Measurements from ENCODE around the gene HSPA1B. TPM values are rescaled to one million over a fixed set of nuclear protein-coding genes. Genes with fewer than 3 reads are reported as not detected.
A peak's percentile ranks its signal among the peaks of the same experiment; 100 is the strongest.
"Not testable (repeated sequence)": the region's sequence is repeated elsewhere in the genome, so short reads cannot be mapped to it uniquely, and the experiment has no call there.

HSPA1B gene
- polyA plus RNA-seq, 12 donors = 28.3 to 1,034 (median 49.7) TPM

- DNase-seq = peak; percentile 73
Measured at GRCh38 chr6:31822036-31822821, 5.3 kb upstream of the HSPA1B start.

- not testable (repeated sequence) for DNase-seq
Measured at GRCh38 chr6:31823592-31824196, 3.8 kb upstream of the HSPA1B start.

- no peak for DNase-seq
Measured at GRCh38 chr6:31825553-31825952, 2.0 kb upstream of the HSPA1B start.

DNA sequence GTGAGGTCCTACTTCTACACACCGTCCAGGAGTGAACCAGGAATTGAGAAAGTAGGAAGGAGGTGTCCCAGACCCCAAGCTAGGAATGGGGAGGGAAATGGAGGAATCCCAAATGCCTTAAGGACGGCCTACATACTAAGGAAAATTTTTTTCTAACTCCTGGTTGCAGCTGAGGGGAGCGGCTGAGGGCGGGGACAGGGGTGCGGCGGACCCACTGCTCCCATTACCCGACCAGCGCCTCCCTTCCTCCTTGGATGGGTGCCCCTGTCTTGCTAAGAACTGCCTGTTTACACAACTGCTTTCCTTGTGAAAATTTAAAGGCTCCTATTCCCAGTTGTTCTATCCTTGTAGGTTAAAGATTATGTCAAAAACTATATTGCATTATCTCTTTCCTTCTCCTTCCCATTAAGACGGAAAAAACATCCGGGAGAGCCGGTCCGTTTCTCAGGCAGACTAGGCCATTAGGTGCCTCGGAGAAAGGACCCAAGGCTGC is 699 bp upstream of the HSPA1B start:
- peak; percentile 93 for DNase-seq

- peak; percentile 60 for DNase-seq
Measured at GRCh38 chr6:31829633-31830283, 2.2 kb downstream of the HSPA1B start.

GRCh38 chr6:31830886-31831335 is 3.4 kb downstream of the HSPA1B start:
- DNase-seq = no peak

GRCh38 chr6:31831350-31832215 is 4.0 kb downstream of the HSPA1B start:
- no peak for DNase-seq

DNA sequence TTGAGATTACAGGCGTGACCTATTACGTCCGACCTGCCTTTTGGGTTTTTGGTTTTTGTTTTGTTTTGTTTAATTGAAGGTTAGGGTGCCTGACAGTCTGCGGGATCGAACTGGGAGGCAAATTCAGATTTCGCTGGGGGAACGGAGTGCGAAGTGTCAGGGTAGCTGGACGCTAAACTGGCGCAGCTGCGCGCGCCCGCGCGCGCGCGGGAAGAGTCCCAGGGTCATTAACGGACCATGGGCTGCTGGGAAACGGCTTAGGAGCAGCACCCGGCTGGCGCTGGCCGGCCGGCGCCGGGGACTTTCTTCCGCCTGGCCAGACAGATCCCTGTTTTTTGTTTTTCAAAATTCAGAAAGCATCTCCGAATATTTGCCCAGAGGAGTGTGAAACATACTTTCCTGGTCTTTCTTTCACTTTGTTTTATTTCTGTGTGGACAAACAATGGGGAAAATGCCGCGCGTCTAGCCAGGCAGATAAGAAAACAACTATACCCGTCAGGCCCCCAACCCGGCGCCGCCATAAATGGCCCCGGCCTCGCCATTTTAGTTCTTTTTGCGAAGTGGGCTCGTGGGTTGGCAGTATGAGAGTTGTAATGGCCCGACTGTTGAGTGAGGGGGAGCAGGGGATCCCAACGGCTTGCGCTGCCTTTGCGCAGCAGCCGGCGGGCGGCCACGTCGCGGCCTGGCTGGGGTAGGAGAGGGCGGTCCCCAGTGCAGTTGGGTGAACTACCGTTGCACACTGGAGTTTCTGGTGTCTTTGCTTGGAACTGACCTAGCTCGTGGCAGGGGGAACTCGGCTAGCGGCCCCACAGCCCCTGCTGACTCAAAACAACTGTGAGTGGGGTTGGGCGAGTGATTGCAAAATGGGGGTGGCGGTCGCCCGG is 7.1 kb downstream of the HSPA1B start:
- peak; percentile 93 for DNase-seq

DNA sequence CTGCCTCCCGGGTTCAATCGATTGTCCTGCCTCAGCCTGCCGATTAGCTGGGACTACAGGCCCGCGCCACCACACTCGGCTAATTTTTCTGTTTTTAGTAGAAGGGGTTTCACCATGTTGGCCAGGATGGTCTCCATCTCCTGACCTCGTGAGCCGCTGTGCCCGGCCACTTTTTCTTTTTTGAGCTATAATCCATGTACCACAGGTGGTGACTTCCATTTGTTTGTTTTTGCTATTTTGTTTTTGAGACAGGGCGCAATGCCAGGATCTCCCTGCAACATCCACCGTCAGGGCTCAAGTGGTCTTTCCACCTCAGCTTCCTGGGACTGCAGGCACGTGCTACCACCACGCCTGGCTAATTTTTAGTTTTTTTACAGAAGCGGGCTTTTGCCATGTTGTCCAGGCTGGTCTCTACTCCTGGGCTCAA is 8.5 kb downstream of the HSPA1B start:
- DNase-seq = no peak

GRCh38 chr6:31836474-31837368 is 9.2 kb downstream of the HSPA1B start:
- no peak for DNase-seq

- DNase-seq = no peak
Measured at GRCh38 chr6:31837369-31838113, 10.0 kb downstream of the HSPA1B start.

- DNase-seq = not testable (repeated sequence)
Measured at GRCh38 chr6:31838114-31838553, 10.6 kb downstream of the HSPA1B start.

DNA sequence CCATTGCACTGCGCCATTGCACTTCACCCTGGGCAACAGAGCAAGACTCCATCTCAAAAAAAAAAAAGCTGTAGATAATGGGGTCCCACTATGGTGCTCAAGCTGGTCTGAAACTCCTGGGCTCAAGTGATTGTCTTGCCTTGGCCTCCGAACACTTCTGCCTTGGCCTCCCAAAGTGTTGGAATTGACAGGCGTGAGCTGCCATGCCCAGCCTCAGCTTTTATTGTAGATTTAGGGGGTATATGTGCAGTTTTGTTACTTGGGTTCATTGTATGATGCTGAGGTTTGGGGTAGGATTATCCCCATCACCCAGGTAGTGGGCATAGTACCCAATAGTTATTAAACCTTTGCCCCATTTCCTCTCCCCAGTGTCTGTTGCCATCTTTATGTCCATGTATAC is 11.4 kb downstream of the HSPA1B start:
- no peak for DNase-seq

DNA sequence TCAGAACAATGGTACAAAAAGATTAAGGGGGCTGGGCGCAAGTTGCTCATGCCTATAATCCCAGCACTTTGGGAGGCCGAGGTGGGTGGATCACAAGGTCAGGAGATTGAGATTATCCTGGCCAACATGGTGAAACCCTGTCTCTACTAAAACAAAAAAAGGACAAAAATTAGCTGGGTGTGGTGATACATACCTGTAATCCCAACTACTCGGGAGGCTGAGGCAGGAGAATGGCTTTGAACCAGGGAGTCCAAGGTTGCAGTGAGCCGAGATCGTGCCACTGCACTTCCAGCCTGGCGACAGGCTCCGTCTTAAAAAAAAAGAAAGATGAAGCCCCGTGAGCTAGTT is 12.2 kb downstream of the HSPA1B start:
- DNase-seq = not testable (repeated sequence)

DNA sequence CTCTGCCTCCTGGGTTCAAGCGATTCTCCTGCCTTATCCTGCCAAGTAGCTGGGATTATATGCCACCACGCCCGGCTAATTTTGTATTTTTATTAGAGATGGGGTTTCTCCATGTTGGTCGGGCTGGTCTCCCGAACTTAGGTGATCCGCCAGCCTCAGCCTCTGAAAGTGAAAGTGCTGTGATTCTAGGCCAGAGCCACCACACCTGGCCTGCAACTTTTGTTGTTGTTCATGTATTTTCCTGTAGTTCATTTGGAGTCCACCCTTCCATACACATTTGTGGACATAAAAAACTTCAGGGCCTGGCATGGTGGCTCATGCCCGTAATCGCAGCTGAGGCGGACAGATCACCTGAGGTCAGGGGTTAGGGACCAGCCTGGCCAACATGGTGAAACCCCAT is 14.5 kb downstream of the HSPA1B start:
- DNase-seq = no peak

DNA sequence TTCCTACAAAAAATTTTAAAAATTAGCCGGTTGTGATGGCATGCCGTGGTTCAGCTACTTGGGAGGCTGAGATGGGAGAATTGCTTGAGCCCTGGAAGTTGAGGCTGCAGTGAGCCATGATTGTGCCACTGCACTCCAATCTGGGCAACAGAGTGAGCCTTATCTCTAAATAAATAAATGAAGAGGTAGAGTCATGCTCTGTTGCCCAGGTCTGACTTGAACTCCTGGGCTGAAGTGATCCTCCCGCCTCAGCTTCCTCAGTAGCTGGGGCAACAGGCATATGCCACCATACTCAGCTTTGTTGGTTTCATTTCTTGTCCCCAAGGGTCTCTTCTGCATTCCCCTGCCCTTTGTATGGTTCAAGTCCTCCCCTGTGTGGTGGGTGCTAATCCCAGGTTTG is 17.0 kb downstream of the HSPA1B start:
- no peak for DNase-seq

- no peak for DNase-seq
Measured at GRCh38 chr6:31847276-31847978, 19.9 kb downstream of the HSPA1B start.

All from muscle of arm (tissue), 12 donors.